Measurements from ENCODE around the gene CADM4.
A peak's percentile ranks its signal among the peaks of the same experiment; 100 is the strongest.
"Not testable (repeated sequence)": the region's sequence is repeated elsewhere in the genome, so short reads cannot be mapped to it uniquely, and the experiment has no call there.

Gene CADM4

DNA sequence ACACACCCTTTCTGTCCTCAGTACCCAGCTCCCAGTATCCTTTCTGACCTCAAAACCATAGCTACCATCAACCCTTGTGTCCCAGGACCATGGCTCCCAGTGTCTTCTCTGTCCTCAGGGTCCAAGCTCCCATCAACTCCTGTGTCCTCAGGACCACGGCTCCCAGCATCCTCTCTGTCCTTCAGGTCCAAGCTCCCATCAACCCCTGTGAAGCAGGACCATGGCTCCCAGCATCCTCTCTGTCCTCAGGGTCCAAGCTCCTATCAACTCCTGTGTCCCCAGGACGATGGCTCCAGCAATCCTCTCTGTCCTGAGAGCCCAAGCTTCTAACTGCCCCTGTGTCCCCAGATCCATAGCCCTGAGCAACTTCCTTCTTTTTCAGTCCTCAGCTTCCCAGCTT lies 1.7 kb upstream of the CADM4 start:
- Histone ChIP-seq H3K9me3 (ENCODE audit: control insufficient read depth, low read length) (no peaks in the 10 kb centered on the region), H3K9ac (ENCODE audit: low read length) (no peak overlapping the region), H3K36me3 (ENCODE audit: control insufficient read depth, insufficient read depth, low read length, severe bottlenecking) (no peaks in the 10 kb centered on the region), H3K4me3 (ENCODE audit: low read length) (no peak overlapping the region), H3K4me1 (ENCODE audit: control insufficient read depth, insufficient read depth, low read length) (peaks cover 4% of the 10 kb centered on the region), H3K27me3 (replicated peaks; ENCODE audit: control insufficient read depth, insufficient read depth, low read length) (peaks cover 19% of the 10 kb centered on the region)
- DNase-seq (ENCODE audit: low read depth), result no peak

DNA sequence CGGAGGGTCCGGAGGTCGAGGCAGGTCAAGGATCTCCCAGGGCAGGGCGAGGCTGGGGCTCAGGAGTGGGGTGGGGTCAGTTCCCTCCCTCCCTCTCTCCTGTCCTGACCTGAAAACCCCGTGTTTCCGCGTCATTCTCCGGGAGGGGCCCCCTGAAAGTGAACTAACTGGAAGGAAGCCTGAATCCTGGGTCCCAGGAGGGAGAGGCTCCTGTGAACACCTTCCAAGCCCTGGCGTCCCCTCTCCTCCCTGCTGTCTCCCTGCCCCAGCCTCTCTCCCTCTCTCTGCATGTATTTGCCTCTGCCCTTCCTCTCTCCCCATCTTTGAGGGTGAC lies 741 bp upstream of the CADM4 start:
- no peaks in the 10 kb centered on the region for H3K9me3 ChIP-seq (ENCODE audit: control insufficient read depth, low read length)

DNA sequence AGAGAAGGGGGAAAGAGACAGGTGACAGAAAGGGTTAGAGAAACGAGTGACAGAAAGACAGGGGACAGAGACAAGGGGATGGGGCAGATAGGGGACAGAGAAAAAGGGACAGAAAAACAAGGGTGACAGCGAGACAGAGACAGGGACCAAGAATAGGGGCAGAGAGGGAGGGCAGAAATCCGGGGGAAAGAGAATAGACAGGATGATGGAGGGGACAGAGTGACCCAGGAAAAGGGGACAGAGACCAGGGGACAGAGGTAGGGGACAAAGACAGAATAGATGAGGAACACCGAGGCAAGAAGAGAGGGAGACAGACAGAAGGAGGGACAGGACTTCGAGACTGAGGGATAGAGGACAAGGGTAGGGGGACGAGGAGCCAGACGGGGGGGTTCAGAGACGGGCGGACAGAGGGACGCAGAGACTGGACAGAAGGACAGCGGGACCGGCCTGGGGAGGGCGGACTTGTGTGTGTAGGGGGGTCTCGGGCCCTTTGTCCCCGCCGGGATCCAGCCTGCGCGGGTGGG lies 593 bp downstream of the CADM4 start:
- Histone ChIP-seq H3K9me3 (ENCODE audit: control insufficient read depth, low read length) (no peaks in the 10 kb centered on the region), H3K27me3 (replicated peaks; ENCODE audit: control insufficient read depth, insufficient read depth, low read length) (peaks cover 19% of the 10 kb centered on the region), H3K36me3 (ENCODE audit: control insufficient read depth, insufficient read depth, low read length, severe bottlenecking) (no peaks in the 10 kb centered on the region), H3K4me1 (ENCODE audit: control insufficient read depth, insufficient read depth, low read length) (peaks cover 4% of the 10 kb centered on the region), H3K4me3 (ENCODE audit: low read length) (no peak overlapping the region), H3K9ac (ENCODE audit: low read length) (no peak overlapping the region)
- DNase-seq (ENCODE audit: low read depth), result no peak

More for the DNA sequence above, 741 bp upstream of the CADM4 start:
- Histone ChIP-seq H3K36me3 (ENCODE audit: control insufficient read depth, insufficient read depth, low read length, severe bottlenecking) (no peaks in the 10 kb centered on the region), H3K9ac (ENCODE audit: low read length) (no peak overlapping the region), H3K4me1 (ENCODE audit: control insufficient read depth, insufficient read depth, low read length) (peaks cover 4% of the 10 kb centered on the region), H3K4me3 (ENCODE audit: low read length) (peak overlapping the region; percentile 61), H3K27me3 (replicated peaks; ENCODE audit: control insufficient read depth, insufficient read depth, low read length) (peaks cover 19% of the 10 kb centered on the region)
- no peak for DNase-seq (ENCODE audit: low read depth)

DNA sequence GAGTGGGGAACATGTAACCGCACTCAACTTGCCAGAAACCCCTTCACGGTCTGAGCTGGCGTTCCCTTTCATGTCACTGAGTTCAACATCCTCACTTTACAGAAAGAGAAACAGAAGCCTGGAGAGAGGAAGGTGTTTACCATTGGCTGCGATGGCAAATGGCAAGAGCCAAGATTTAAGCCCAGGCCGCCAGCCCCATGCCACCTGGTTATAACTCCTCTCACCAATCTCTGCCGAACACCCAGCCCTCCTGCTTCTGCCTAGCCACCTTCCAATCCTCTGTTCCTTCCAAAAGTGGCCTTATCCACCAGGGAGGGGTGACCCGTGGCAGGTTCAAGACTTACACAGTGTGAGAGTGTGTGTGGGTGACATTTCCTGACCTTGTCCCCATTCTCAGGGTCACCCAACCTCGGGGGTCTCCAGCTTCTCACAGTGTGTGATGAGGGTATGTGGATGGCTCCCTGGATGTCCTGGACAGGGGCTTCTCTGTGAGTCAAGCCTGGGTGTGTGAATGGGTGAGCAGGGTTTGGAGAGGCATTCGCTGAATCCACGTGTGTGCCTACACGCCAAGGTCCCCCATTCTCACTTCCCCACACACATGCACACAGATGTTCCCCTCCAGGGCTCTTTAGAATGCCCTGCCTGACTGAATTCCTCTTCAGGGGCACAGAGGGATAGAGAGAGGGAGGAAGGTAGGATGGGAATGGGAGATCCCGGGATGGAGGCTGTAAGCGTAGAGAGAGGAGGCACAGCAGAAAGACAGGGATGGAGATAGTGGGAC lies 1.2 kb downstream of the CADM4 start:
- Histone ChIP-seq H3K9ac (ENCODE audit: low read length) (no peak overlapping the region), H3K27me3 (replicated peaks; ENCODE audit: control insufficient read depth, insufficient read depth, low read length) (peaks cover 19% of the 10 kb centered on the region), H3K9me3 (ENCODE audit: control insufficient read depth, low read length) (no peaks in the 10 kb centered on the region), H3K4me1 (ENCODE audit: control insufficient read depth, insufficient read depth, low read length) (peaks cover 4% of the 10 kb centered on the region), H3K4me3 (ENCODE audit: low read length) (no peak overlapping the region), H3K36me3 (ENCODE audit: control insufficient read depth, insufficient read depth, low read length, severe bottlenecking) (no peaks in the 10 kb centered on the region)
- DNase-seq (ENCODE audit: low read depth), result no peak

DNA sequence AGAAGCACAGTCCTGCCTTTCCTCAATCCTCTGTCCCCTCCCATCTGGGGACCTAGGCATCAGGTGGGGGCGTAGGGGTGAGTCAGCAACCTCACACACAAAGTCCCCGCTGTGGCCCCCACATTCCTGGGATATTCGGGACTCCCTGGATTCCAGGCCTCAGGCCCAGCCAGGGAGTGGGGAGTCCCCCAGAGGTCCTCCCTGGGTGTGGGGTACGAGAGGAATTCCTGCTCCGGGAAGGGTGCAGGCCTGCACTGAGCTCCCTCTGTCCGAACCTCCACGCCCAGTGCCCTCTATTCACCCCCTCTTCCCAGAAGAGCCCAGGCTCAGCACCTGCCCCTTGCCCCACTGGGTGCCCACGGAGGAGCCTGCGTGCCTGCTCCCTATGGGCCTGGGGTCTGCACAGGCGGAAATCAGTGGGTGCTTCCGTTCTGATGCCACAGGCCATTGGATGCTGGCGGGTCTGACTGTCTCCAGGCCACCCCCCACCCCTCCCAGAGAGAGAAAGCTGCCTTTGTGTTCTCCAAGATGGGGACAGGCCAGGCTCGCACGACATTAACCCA lies 3.4 kb downstream of the CADM4 start:
- H3K4me3 ChIP-seq (ENCODE audit: low read length), result no peak overlapping the region
- H3K4me1 ChIP-seq (ENCODE audit: control insufficient read depth, insufficient read depth, low read length), result peaks cover 4% of the 10 kb centered on the region
- DNase-seq (ENCODE audit: low read depth), result no peak

DNA sequence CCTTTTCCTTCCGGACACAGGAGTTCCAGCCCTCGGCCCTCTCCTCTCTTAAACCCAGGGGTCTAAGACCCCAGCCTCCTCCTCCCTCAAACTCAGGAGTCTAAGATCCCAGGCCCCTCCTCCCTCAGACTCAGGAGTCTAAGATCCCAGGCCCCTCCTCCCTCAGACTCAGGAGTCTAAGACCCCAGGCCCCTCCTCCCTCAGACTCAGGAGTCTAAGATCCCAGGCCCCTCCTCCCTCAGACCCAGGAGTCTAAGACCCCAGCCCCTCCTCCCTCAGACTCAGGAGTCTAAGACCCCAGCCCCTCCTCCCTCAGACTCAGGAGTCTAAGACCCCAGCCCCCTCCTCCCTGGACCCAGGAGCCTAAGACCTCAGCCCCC lies 4.1 kb downstream of the CADM4 start:
- not testable (repeated sequence) for DNase-seq (ENCODE audit: low read depth)

More for the DNA sequence above, 3.4 kb downstream of the CADM4 start:
- Histone ChIP-seq H3K36me3 (ENCODE audit: control insufficient read depth, insufficient read depth, low read length, severe bottlenecking) (no peaks in the 10 kb centered on the region), H3K9me3 (ENCODE audit: control insufficient read depth, low read length) (no peaks in the 10 kb centered on the region), H3K9ac (ENCODE audit: low read length) (no peak overlapping the region), H3K27me3 (replicated peaks; ENCODE audit: control insufficient read depth, insufficient read depth, low read length) (peaks cover 19% of the 10 kb centered on the region)

DNA sequence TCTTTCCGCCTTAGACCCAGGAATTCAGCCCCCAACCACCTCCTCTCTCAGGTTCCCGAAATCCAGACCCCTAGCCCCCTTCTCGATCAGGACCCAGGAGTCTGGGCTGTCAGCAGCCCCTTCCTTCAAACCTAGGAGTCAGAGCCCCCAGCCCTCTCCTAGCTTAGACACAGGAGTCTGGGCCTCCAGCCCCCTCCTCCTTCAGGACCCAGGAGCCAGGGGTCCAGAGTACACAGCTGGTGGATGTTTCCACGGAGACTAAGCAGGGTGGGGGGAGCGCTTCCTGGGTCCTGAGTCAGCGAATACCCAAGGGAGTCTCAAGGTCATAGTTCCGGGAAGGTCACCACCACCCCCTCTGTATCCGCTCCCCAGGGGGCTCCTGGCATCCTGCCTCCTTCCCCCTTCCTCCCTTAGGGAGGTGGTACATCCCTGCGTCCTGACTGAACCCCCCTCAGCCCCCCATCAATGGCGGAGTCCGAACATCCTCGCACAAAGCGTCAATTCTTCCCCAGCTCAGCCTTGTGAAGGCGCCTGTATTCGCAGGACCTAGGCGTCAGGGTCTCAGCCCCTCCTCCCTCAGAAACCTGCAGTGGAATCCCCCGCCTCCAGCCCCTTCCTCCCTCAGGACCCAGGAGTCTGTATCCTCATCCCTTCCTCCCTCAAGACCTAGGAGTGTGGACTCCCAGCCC lies 4.6 kb downstream of the CADM4 start:
- no peaks in the 10 kb centered on the region for H3K9me3 ChIP-seq (ENCODE audit: control insufficient read depth, low read length)
- H3K36me3 ChIP-seq (ENCODE audit: control insufficient read depth, insufficient read depth, low read length, severe bottlenecking), result no peaks in the 10 kb centered on the region
- H3K4me3 ChIP-seq (ENCODE audit: low read length), result no peak overlapping the region
- H3K4me1 ChIP-seq (ENCODE audit: control insufficient read depth, insufficient read depth, low read length), result peaks cover 1% of the 10 kb centered on the region
- no peak overlapping the region for H3K9ac ChIP-seq (ENCODE audit: low read length)
- DNase-seq (ENCODE audit: low read depth), result no peak
- peaks cover 12% of the 10 kb centered on the region for H3K27me3 ChIP-seq (replicated peaks; ENCODE audit: control insufficient read depth, insufficient read depth, low read length)

More for the DNA sequence above, 4.1 kb downstream of the CADM4 start:
- H3K9me3 ChIP-seq (ENCODE audit: control insufficient read depth, low read length); H3K9ac ChIP-seq (ENCODE audit: low read length); H3K4me1 ChIP-seq (ENCODE audit: control insufficient read depth, insufficient read depth, low read length); H3K4me3 ChIP-seq (ENCODE audit: low read length); H3K36me3 ChIP-seq (ENCODE audit: control insufficient read depth, insufficient read depth, low read length, severe bottlenecking): not testable (repeated sequence)
- H3K27me3 ChIP-seq (replicated peaks; ENCODE audit: control insufficient read depth, insufficient read depth, low read length), result peaks cover 16% of the 10 kb centered on the region

DNA sequence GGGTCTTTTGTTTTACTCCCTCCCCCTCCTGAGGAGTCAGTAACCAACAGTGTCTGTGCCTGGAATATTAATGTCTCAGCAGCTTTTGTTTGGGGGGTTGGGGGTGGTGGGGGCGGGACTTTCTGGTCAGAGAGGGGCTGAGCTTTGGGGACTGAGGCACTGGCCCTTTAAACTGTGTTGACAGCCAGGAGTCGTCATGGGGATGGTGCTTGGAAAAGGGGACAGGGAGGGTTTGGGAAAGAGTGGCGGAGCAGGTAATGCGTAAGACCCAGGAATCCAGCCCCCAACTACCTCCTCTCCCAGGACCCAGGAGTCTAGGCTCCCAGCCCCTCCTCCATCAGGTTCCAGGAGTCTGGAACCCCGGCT lies 5.2 kb downstream of the CADM4 start:
- Histone ChIP-seq H3K36me3 (ENCODE audit: control insufficient read depth, insufficient read depth, low read length, severe bottlenecking) (no peaks in the 10 kb centered on the region), H3K9me3 (ENCODE audit: control insufficient read depth, low read length) (no peaks in the 10 kb centered on the region), H3K27me3 (replicated peaks; ENCODE audit: control insufficient read depth, insufficient read depth, low read length) (peaks cover 12% of the 10 kb centered on the region), H3K4me1 (ENCODE audit: control insufficient read depth, insufficient read depth, low read length) (no peaks in the 10 kb centered on the region), H3K9ac (ENCODE audit: low read length) (no peak overlapping the region), H3K4me3 (ENCODE audit: low read length) (no peak overlapping the region)
- DNase-seq (ENCODE audit: low read depth), result no peak

DNA sequence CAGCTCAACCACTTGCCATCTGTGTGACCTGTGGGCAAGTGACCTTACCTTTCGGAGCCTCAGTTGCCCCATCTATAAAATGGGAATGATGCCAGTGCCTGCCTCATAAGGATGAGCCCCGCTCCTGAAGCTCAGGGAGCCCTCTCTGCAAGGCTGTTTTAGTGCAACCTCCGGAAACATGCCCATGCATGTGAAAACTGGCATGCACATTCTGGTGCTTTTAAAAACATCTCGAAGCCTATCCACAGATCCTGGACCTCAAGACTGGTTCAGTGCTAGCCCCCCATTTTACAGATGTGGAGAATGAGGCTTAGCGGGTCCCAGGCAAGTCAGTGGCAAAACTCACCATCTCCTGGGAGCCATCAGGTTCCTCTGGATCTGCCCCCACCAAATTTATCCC lies 5.6 kb downstream of the CADM4 start:
- H3K9ac ChIP-seq (ENCODE audit: low read length), result no peak overlapping the region
- H3K4me1 ChIP-seq (ENCODE audit: control insufficient read depth, insufficient read depth, low read length), result no peaks in the 10 kb centered on the region
- no peaks in the 10 kb centered on the region for H3K36me3 ChIP-seq (ENCODE audit: control insufficient read depth, insufficient read depth, low read length, severe bottlenecking)
- no peak overlapping the region for H3K4me3 ChIP-seq (ENCODE audit: low read length)
- no peaks in the 10 kb centered on the region for H3K9me3 ChIP-seq (ENCODE audit: control insufficient read depth, low read length)
- DNase-seq (ENCODE audit: low read depth), result no peak
- peaks cover 9% of the 10 kb centered on the region for H3K27me3 ChIP-seq (replicated peaks; ENCODE audit: control insufficient read depth, insufficient read depth, low read length)

DNA sequence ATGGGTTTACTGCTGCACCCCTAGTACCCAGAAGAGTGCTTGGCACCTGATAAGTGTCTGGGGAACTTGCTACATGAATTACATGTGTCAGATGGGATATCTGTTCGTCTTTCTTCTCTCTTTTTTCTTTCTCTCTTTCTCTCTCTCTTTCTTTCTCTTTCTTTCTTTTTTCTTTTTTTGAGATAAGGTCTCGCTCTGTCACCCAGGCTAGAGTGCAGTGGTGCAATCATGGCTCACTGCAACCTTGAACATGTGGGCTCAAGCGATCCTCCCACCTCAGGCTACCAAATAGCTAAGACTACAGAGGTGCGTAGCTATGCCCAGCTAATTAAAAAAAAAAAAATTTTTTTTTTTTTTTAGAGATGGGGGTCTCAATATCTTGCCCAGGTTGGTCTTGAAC lies 6.1 kb downstream of the CADM4 start:
- Histone ChIP-seq H3K4me3 (ENCODE audit: low read length) (no peak overlapping the region), H3K9me3 (ENCODE audit: control insufficient read depth, low read length) (no peaks in the 10 kb centered on the region), H3K36me3 (ENCODE audit: control insufficient read depth, insufficient read depth, low read length, severe bottlenecking) (no peaks in the 10 kb centered on the region), H3K4me1 (ENCODE audit: control insufficient read depth, insufficient read depth, low read length) (no peaks in the 10 kb centered on the region), H3K27me3 (replicated peaks; ENCODE audit: control insufficient read depth, insufficient read depth, low read length) (peaks cover 4% of the 10 kb centered on the region), H3K9ac (ENCODE audit: low read length) (no peak overlapping the region)
- DNase-seq (ENCODE audit: low read depth), result no peak

DNA sequence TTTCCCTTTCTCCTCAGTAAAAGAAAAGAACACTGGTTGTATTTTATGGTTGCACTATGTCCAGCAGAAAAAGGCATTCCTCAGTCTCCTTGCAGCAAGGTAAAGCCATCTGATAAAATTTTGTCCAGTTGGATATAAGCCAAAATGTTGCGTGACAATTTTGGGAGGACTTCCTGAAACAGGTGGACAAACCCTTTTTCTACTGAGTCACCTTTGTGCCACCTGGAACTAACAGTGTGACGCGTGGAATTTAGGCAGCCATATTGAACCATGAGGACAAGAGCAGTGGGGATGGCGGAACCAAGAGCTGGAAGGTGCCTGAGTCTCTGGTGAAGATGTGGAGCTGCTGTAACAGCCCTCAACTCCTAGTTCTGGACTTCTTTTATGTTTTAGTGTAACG lies 8.2 kb downstream of the CADM4 start:
- H3K36me3 ChIP-seq (ENCODE audit: control insufficient read depth, insufficient read depth, low read length, severe bottlenecking), result no peaks in the 10 kb centered on the region
- H3K4me3 ChIP-seq (ENCODE audit: low read length), result no peak overlapping the region
- no peak for DNase-seq (ENCODE audit: low read depth)
- H3K27me3 ChIP-seq (replicated peaks; ENCODE audit: control insufficient read depth, insufficient read depth, low read length), result peaks cover 8% of the 10 kb centered on the region
- no peaks in the 10 kb centered on the region for H3K9me3 ChIP-seq (ENCODE audit: control insufficient read depth, low read length)
- no peaks in the 10 kb centered on the region for H3K4me1 ChIP-seq (ENCODE audit: control insufficient read depth, insufficient read depth, low read length)
- H3K9ac ChIP-seq (ENCODE audit: low read length), result no peak overlapping the region

Measured in adipocyte (in vitro differentiated cells).